IPS DF 6.9 (cell line): ENCODE data around the gene SLC16A13.

Experiments
- DNase-seq: peaks from one replicate; pipeline ENCODE4 v3.0.0-alpha.2; 2013; ENCODE audit warnings: low read depth, low spot score
- H3K27ac ChIP-seq: one replicate; pipeline ENCODE4 v1.5.1; 2013; ENCODE audit warnings: low read length, control low read depth
- H3K27me3 ChIP-seq: 2 replicates; pipeline ENCODE4 v1.6.1; 2013; ENCODE audit warnings: mild to moderate bottlenecking, low read length; ENCODE audit not compliant: control insufficient read depth, insufficient read depth
- H3K36me3 ChIP-seq: 2 replicates; pipeline ENCODE4 v1.6.1; 2013; ENCODE audit warnings: low read length; ENCODE audit not compliant: control insufficient read depth, insufficient read depth
- H3K4me1 ChIP-seq: 2 replicates; pipeline ENCODE4 v1.6.1; 2013; ENCODE audit warnings: low read length; ENCODE audit not compliant: control insufficient read depth, insufficient read depth
- H3K4me3 ChIP-seq: 2 replicates; pipeline ENCODE4 v1.5.1; 2013; ENCODE audit warnings: mild to moderate bottlenecking, low read length
- H3K9me3 ChIP-seq: 2 replicates; pipeline ENCODE4 v1.6.1; 2013; ENCODE audit warnings: low read length, inconsistent platforms; ENCODE audit not compliant: control insufficient read depth, insufficient read depth
- WGBS: extraction: QIAGEN DNeasy Blood & Tissue Kit; methylation state at CpG from one replicate; pipeline ENCODE4 v1.1.7; 2013; ENCODE audit warnings: mixed read lengths, missing lambda C conversion rate; ENCODE audit not compliant: insufficient read length, insufficient coverage; 5-methylcytosine and 5-hydroxymethylcytosine counted together

SLC16A13 gene

GRCh38 chr17:7020894-7021664, 14.7 kb upstream of the SLC16A13 start:
- H3K27me3 ChIP-seq = peaks cover 2% of the 10 kb centered on the region; the same call in 1 of the 2 replicates
- H3K4me3 ChIP-seq = no peak overlapping the region
- H3K36me3 ChIP-seq = 0 out of 2 replicates have a peak, but pooled peaks cover 2% of the 10 kb centered on the region
- no CpG with 5 or more reads among the region's 11 CpGs for WGBS
- H3K4me1 ChIP-seq = peaks cover 3% of the 10 kb centered on the region
- no peak overlapping the region for H3K27ac ChIP-seq
- no peak for DNase-seq
- H3K9me3 ChIP-seq = no peaks in the 10 kb centered on the region

DNA sequence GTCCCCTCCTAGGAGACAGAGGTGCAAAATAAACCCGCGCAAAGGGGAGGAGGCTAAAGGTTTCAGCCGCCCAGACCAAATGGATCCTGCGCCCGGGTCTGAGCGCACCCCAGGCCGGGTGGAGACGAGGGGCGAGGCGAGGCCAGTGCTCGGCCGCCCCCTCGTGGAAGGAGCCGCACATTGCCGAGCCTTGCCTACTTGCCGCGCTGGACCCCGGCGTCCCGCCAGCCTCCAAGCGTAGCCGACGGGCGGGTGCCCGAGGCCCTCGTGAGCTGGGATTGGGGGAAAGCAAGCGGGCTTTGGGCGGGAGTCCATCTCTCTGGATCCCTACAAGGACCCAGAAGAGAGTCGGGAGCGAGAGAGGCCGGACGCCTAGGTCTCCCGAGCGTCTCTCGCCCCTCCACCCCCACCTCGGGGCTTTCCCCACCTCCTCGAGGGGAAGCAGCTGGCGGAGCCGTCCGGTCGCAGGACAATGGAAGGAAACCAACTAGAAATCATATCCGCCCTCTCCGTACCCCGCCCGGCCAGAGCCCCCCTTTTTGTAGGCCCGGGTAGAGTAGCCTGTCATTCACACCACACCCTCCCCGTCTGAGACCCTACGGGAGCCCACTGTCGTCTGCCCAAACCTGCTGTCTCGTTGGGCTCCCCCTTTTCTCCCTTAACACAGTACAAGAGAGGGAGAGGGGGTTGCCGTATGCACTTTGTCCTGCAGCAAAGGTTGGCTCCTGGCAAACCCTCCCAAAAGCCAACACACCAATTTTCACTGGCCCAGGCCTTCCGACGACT, 13.6 kb upstream of the SLC16A13 start:
- no peak overlapping the region for H3K27ac ChIP-seq

DNA sequence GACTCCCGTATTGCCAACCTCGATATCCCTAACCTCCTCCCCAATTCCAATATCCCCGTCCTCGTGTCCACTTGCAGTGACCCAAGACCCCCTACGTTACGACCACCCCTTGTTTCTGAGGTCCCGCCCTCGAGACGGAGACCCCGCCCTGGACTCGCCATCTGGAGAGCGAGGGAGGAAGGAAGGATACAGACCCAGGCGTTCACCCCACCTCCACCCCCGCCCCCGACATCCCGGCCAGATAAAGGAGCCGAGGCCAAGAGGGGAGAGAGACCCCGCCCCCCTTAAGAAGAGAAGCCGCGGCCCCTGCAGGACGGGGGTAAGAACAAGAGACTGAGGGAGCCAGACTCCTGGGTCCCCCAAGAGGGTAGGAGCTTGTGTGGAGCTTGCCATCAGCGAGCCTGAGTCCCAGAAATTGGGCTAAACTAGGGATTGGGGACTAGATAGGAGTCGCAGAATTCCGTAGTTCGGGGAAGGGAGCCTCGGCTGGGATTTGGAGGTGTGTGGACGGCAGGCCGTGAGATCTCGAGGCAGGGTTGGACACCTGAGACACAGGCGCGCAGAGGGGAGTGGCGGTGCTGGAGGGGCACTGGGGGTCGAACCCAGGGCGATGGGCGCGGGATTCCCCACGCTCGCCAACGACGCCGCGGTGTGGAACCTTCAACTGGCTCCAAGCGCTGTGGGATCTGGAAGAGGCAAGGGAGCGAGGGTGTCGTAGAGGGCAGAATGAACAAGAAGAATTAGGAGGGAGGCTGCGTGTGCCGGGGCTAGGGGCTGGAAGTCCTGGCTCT, 12.8 kb upstream of the SLC16A13 start, which contains the start of gene BCL6B:
Gene BCL6B (plus strand): TSS at position 270 of the 791 bp plus-strand sequence. CDS start 622 bp downstream, outside the sequence.
- Histone ChIP-seq H3K27me3 (peaks cover 2% of the 10 kb centered on the region; the same call in 1 of the 2 replicates), H3K9me3 (no peaks in the 10 kb centered on the region), H3K36me3 (peaks cover 6% of the 10 kb centered on the region), H3K4me3 (peak within 1 kb of the TSS; percentile 29; the same call in 1 of the 2 replicates), H3K27ac (no peak within 1 kb of the TSS), H3K4me1 (peaks cover 3% of the 10 kb centered on the region)
- no CpG with 5 or more reads among the region's 47 CpGs for WGBS
- no peak for DNase-seq

More for the DNA sequence above, 13.6 kb upstream of the SLC16A13 start:
- peak overlapping the region; percentile 27; the same call in 1 of the 2 replicates for H3K4me3 ChIP-seq
- H3K27me3 ChIP-seq = peaks cover 2% of the 10 kb centered on the region; the same call in 1 of the 2 replicates
- peaks cover 6% of the 10 kb centered on the region for H3K36me3 ChIP-seq
- H3K9me3 ChIP-seq = no peaks in the 10 kb centered on the region
- WGBS = no CpG with 5 or more reads among the region's 53 CpGs
- peaks cover 3% of the 10 kb centered on the region for H3K4me1 ChIP-seq
- DNase-seq = no peak

DNA sequence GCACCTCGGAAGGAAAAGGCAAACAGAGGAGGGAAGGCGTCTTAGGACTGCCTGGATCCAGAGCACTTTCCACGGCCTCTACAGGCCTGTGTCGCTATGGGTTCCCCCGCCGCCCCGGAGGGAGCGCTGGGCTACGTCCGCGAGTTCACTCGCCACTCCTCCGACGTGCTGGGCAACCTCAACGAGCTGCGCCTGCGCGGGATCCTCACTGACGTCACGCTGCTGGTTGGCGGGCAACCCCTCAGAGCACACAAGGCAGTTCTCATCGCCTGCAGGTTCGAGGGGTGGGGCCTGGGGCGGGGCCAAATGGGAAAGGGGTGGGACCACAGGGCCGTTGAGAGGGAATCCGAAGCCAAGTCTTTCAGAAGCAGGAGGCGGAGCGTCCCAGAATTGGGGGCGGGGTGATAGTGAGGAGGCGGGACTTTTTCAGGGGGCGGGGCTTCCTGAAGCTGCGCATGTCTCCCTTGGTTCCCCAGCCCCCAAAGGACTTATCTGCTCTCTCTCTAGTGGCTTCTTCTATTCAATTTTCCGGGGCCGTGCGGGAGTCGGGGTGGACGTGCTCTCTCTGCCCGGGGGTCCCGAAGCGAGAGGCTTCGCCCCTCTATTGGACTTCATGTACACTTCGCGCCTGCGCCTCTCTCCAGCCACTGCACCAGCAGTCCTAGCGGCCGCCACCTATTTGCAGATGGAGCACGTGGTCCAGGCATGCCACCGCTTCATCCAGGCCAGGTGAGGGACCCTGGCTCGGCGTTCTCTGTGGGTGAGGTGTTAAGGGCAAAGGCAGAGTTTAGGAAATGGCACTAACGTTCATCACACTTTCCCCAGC, 12.0 kb upstream of the SLC16A13 start:
- Histone ChIP-seq H3K4me1 (peaks cover 3% of the 10 kb centered on the region), H3K27me3 (peaks cover 2% of the 10 kb centered on the region; the same call in 1 of the 2 replicates), H3K36me3 (peaks cover 6% of the 10 kb centered on the region), H3K9me3 (no peaks in the 10 kb centered on the region), H3K4me3 (peak overlapping the region; percentile 29; the same call in 1 of the 2 replicates), H3K27ac (no peak overlapping the region)
- WGBS = no CpG with 5 or more reads among the region's 51 CpGs
- DNase-seq = no peak

- no peak overlapping the region for H3K4me3 ChIP-seq
- no CpG with 5 or more reads among the region's 8 CpGs for WGBS
- H3K27me3 ChIP-seq = peaks cover 2% of the 10 kb centered on the region; the same call in 1 of the 2 replicates
- H3K36me3 ChIP-seq = peaks cover 6% of the 10 kb centered on the region
- no peaks in the 10 kb centered on the region for H3K9me3 ChIP-seq
- no peak overlapping the region for H3K27ac ChIP-seq
- peaks cover 3% of the 10 kb centered on the region for H3K4me1 ChIP-seq
- no peak for DNase-seq
Measured at GRCh38 chr17:7024402-7024785, 11.4 kb upstream of the SLC16A13 start.

DNA sequence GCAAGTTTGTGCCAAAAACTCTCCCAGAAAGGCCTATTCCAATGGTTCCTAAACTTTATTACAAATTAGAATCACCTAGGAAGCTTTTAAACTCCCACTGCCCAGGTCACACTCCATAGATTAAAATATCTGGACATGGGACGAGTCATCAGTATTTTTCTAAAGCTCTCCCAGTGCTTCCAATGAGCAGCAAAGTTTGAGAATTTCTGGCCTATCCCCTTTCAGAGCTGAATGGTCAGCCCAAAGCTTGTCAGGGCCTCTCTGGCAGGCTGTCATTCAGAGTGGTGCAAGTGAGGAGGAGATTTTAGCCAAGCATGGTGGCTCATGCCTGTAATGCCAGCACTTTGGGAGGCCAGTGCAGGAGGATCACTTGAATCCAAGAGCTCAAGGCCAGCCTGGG, 10.6 kb upstream of the SLC16A13 start:
- Histone ChIP-seq H3K36me3 (peaks cover 6% of the 10 kb centered on the region), H3K4me3 (no peak overlapping the region), H3K27ac (no peak overlapping the region), H3K4me1 (peaks cover 1% of the 10 kb centered on the region), H3K9me3 (no peaks in the 10 kb centered on the region), H3K27me3 (peaks cover 2% of the 10 kb centered on the region; the same call in 1 of the 2 replicates)
- no CpG with 5 or more reads among the region's 1 CpG for WGBS
- no peak for DNase-seq

DNA sequence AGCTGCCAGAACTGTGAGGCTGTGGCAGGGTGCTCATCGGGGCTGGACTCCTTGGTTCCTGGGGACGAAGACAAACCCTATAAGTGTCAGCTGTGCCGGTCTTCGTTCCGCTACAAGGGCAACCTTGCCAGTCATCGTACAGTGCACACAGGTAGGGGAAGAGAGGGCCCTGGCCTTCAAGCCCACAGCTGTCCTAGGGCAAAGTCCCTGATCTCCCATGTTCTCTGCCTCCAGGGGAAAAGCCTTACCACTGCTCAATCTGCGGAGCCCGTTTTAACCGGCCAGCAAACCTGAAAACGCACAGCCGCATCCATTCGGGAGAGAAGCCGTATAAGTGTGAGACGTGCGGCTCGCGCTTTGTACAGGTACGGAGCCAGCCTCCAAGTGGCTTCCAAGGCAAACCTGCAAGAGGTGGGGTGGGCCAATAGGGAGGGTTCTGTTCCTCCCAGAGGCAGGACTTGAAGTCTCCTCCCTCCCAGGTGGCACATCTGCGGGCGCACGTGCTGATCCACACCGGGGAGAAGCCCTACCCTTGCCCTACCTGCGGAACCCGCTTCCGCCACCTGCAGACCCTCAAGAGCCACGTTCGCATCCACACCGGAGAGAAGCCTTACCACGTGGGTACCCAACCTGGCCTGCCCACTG, 9.2 kb upstream of the SLC16A13 start:
- Histone ChIP-seq H3K4me1 (peaks cover 1% of the 10 kb centered on the region), H3K27me3 (peaks cover 2% of the 10 kb centered on the region; the same call in 1 of the 2 replicates), H3K4me3 (no peak overlapping the region), H3K36me3 (peaks cover 6% of the 10 kb centered on the region), H3K9me3 (no peaks in the 10 kb centered on the region), H3K27ac (no peak overlapping the region)
- no peak for DNase-seq
- WGBS = no CpG with 5 or more reads among the region's 29 CpGs

- peaks cover 6% of the 10 kb centered on the region for H3K36me3 ChIP-seq
- H3K4me3 ChIP-seq = no peak overlapping the region
- no CpG with 5 or more reads among the region's 13 CpGs for WGBS
- peaks cover 1% of the 10 kb centered on the region for H3K4me1 ChIP-seq
- peaks cover 2% of the 10 kb centered on the region; the same call in 1 of the 2 replicates for H3K27me3 ChIP-seq
- no peaks in the 10 kb centered on the region for H3K9me3 ChIP-seq
- no peak for DNase-seq
- no peak overlapping the region for H3K27ac ChIP-seq
Measured at GRCh38 chr17:7027335-7027734, 8.5 kb upstream of the SLC16A13 start.

- H3K27ac ChIP-seq = no peak overlapping the region
- DNase-seq = no peak
Measured at GRCh38 chr17:7029096-7029495, 6.7 kb upstream of the SLC16A13 start.

More at GRCh38 chr17:7029096-7029495, 6.7 kb upstream of the SLC16A13 start:
- WGBS = no CpG with 5 or more reads among the region's 3 CpGs
- Histone ChIP-seq H3K36me3 (peaks cover 6% of the 10 kb centered on the region), H3K9me3 (no peaks in the 10 kb centered on the region), H3K4me3 (no peak overlapping the region), H3K27me3 (no peaks in the 10 kb centered on the region), H3K4me1 (peaks cover under 1% of the 10 kb centered on the region; the same call in 1 of the 2 replicates)
